ENCODE data around the gene TDRD9.
A peak's percentile ranks its signal among the peaks of the same experiment; 100 is the strongest.

Gene TDRD9

GRCh38 chr14:104091061-104091926, 163.0 kb downstream of the TDRD9 start:
- FAIRE-seq: no peak
- DNase-seq (ENCODE audit: insufficient read length, low spot score): no peak
- no peak for TF ChIP-seq POLR2A (IDR thresholded peaks at IDR 0.05; ENCODE audit: low read depth, low read length)

DNA sequence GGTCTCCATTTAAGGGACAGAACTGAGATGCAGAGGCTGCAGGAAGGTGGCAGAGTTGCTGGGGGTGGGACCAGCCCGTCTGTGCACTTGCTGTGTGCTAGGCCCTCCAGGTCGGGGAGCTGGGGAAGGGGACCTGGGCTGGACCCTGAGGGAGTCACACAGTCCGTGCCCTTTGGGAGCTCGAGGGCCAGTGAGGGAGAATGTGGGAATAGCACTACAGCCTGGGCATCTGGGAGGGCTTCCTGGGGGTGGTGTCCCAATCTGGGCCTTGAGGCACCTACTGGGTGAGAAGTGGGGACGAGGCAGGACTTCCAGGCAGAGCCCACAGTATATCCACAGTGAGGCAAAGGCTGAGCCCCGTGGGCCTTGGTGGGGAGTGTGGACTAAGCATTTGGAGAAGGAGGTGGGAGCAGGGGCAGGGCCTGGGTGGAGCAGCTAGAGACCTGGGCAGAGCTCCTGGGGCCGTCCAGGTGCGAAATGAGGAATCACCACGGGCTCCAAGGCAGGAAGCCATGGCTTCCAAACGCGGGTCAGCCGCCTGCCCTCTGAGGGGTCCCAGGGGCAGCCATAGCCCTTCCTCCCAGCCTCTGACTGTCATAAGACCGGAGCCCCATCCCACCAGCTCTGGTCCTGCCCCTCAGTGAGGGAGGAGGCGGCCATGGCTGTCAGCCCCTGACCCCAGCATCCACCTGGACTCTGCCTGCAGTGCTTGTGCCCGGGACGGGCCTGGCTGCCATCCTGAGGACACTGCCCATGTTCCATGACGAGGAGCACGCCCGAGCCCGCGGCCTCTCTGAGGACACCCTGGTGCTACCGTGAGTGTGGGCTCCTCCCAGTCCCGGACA, 163.9 kb downstream of the TDRD9 start:
- no peak for FAIRE-seq
- DNase-seq (ENCODE audit: insufficient read length, low spot score): no peak

DNA sequence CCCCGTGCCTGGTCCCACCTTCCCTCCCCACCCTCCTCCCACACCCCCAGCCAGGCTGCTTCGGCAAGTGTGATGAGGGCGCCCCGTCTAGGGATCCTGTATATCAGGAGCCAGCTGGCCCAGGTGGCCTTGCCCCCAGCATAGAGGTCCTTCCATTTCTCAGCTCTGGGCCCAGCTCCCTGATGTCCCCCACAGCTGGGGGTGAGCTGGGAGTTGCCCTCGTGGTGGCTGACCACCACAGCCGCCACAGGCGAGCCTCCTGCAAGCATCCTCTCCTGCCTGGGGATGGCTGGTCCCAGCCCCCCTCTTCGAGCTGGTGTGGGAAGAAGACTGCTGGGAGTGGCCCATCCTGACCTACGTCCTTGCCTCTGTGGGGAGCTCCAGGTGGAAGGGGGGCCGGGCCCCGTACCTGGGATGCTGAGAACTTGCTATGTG, 164.7 kb downstream of the TDRD9 start:
- no peak for FAIRE-seq
- no peak for TF ChIP-seq POLR2A (IDR thresholded peaks at IDR 0.05; ENCODE audit: low read depth, low read length)

More for the DNA sequence above, 163.9 kb downstream of the TDRD9 start:
- no peak for TF ChIP-seq POLR2A (IDR thresholded peaks at IDR 0.05; ENCODE audit: low read depth, low read length)

GRCh38 chr14:104093366-104094055, 165.3 kb downstream of the TDRD9 start:
- no peak for DNase-seq (ENCODE audit: insufficient read length, low spot score)
- FAIRE-seq: no peak
- TF ChIP-seq POLR2A (IDR thresholded peaks at IDR 0.05; ENCODE audit: low read depth, low read length): no peak

More for the DNA sequence above, 164.7 kb downstream of the TDRD9 start:
- no peak for DNase-seq (ENCODE audit: insufficient read length, low spot score)

DNA sequence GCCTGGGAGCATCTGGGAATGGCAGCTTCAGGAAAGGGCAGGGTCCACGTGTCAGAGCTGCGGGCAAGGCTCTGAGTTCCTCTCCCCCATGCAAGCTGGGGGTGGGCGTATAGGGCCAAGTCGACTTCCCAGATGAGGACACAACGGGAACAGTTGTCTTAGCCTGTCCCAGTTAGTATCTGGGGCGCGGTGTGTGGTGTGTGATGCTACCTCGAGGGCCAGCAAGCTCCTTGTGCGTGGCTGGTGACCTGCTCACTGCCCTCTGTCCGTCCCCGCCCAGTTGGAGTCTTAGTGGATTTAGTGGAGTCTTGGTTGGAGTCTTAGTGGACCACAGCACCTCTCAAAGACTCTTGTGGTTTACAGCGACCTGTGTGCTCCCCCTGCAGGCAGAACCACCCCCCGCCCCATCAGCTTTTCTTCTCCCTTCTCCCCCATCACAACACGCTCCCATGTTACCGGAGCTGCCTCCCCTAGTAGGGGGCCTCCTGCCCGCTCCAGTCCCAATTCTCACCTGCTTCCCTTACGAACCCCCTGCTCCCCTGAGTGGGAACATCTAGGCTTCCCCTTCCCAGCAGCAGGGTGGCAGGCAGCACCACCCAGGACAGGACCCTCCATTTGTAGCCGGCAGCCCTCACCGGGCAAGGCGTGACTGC, 165.9 kb downstream of the TDRD9 start:
- no peak for FAIRE-seq
- no peak for TF ChIP-seq POLR2A (IDR thresholded peaks at IDR 0.05; ENCODE audit: low read depth, low read length)

DNA sequence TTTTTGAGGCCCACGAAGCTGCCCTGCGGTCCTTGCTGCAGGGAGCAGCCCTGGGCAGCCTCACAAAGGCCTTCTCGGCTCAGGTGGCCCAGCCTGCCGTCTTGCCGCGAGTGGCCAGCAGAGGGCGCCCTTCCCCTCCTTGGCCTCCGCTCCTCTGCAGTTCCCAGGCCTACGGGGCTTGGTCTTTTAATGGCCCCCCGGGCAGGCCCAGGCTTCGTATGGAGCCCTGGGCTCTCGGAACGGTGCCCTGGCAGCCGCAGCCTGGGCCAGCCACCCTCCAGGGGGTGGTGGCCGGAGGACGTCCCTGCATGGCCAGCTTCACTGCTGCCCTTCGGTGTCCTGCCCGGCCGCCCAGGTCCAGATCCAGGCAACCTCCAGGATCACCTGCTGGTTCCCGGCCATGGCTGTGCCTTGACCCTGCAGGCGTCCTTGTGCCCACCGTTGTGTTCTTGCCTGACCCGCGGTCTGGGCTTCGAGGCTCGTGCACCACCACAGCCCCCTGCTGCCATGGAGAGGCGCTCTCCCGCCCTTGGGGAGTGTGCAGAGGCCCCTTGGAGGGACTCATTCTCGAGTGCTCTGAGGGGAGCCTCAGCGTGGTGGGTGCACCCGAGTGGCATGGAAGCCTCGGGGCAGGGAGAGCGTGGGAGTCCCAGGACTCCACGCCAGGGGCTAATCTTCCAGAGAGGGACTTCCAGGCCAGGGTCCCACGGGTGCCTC, 166.6 kb downstream of the TDRD9 start:
- FAIRE-seq (peak; percentile 79), DNase-seq (ENCODE audit: insufficient read length, low spot score) (peak; percentile 87)
- TF ChIP-seq POLR2A (IDR thresholded peaks at IDR 0.05; ENCODE audit: low read depth, low read length): no peak

More for the DNA sequence above, 165.9 kb downstream of the TDRD9 start:
- DNase-seq (ENCODE audit: insufficient read length, low spot score): no peak

GRCh38 chr14:104095426-104096310, 167.4 kb downstream of the TDRD9 start:
- FAIRE-seq: no peak
- DNase-seq (ENCODE audit: insufficient read length, low spot score): no peak
- no peak for TF ChIP-seq POLR2A (IDR thresholded peaks at IDR 0.05; ENCODE audit: low read depth, low read length)

- FAIRE-seq: no peak
Observed at GRCh38 chr14:104096318-104096717, 168.1 kb downstream of the TDRD9 start.

GRCh38 chr14:104096751-104097700, 168.8 kb downstream of the TDRD9 start:
- no peak for TF ChIP-seq POLR2A (IDR thresholded peaks at IDR 0.05; ENCODE audit: low read depth, low read length)
- FAIRE-seq: no peak
- no peak for DNase-seq (ENCODE audit: insufficient read length, low spot score)

More at GRCh38 chr14:104096318-104096717, 168.1 kb downstream of the TDRD9 start:
- DNase-seq (ENCODE audit: insufficient read length, low spot score): no peak
- TF ChIP-seq POLR2A (IDR thresholded peaks at IDR 0.05; ENCODE audit: low read depth, low read length): no peak

- FAIRE-seq (no peak), DNase-seq (ENCODE audit: insufficient read length, low spot score) (no peak)
- TF ChIP-seq POLR2A (IDR thresholded peaks at IDR 0.05; ENCODE audit: low read depth, low read length): no peak
Observed at GRCh38 chr14:104098272-104099095, 170.2 kb downstream of the TDRD9 start.

Data from H54 (cell line).